ENCODE measurements around the gene FNDC3B. TPM values are rescaled to one million over a fixed set of nuclear protein-coding genes. Genes with fewer than 3 reads are reported as not detected.

Gene FNDC3B
- total and polyA plus RNA-seq, 2 donors from 2014 or later: 11.8 to 185 TPM

- Histone ChIP-seq H3K4me1 (ENCODE audit: control insufficient read depth in 2 of 3, insufficient read depth in 2 of 3, low read depth in 1 of 3, low read length in 3 of 3) (peaks cover 0 to 12% (median 5%) of the 10 kb centered on the region in 3 donors), H3K27ac (ENCODE audit: low read depth in 2 of 2, low read length in 2 of 2) (no peak overlapping the region), H3K4me3 (ENCODE audit: low read length in 3 of 3) (no peak overlapping the region), H3K36me3 (ENCODE audit: control insufficient read depth in 2 of 3, insufficient read depth in 3 of 3, low read length in 3 of 3) (no peaks in the 10 kb centered on the region), H3K27me3 (ENCODE audit: control insufficient read depth, insufficient read depth, low read length) (no peaks in the 10 kb centered on the region), H3K9me3 (ENCODE audit: control insufficient read depth in 2 of 3, insufficient read depth in 1 of 3, low read length in 3 of 3) (no peaks in the 10 kb centered on the region), H3K9ac (ENCODE audit: low read length in 3 of 3) (no peak overlapping the region)
- intact Hi-C loops (cut with DNase I): no loop called here
- DNase-seq: no peak
- TF ChIP-seq CTCF (IDR thresholded peaks at IDR 0.05; ENCODE audit: borderline replicate concordance, extremely low read depth, insufficient read depth): no peak
- FAIRE-seq: no peak
Measured at GRCh38 chr3:172203522-172204258, 164.3 kb downstream of the FNDC3B start.

GRCh38 chr3:172204716-172205115, 165.3 kb downstream of the FNDC3B start:
- Histone ChIP-seq H3K36me3 (ENCODE audit: control insufficient read depth in 2 of 3, insufficient read depth in 3 of 3, low read length in 3 of 3) (no peaks in the 10 kb centered on the region), H3K9ac (ENCODE audit: low read length in 3 of 3) (no peak overlapping the region), H3K9me3 (ENCODE audit: control insufficient read depth in 2 of 3, insufficient read depth in 1 of 3, low read length in 3 of 3) (no peaks in the 10 kb centered on the region), H3K4me3 (ENCODE audit: low read length in 3 of 3) (no peak overlapping the region), H3K27me3 (ENCODE audit: control insufficient read depth, insufficient read depth, low read length) (no peaks in the 10 kb centered on the region), H3K4me1 (ENCODE audit: control insufficient read depth in 2 of 3, insufficient read depth in 2 of 3, low read depth in 1 of 3, low read length in 3 of 3) (peaks cover 0 to 12% (median 8%) of the 10 kb centered on the region in 3 donors), H3K27ac (ENCODE audit: low read depth in 2 of 2, low read length in 2 of 2) (no peak overlapping the region)
- no peak for DNase-seq
- no peak for FAIRE-seq
- no peak for TF ChIP-seq CTCF (IDR thresholded peaks at IDR 0.05; ENCODE audit: borderline replicate concordance, extremely low read depth, insufficient read depth)
- intact Hi-C loops (cut with DNase I): no loop called here

- TF ChIP-seq CTCF (IDR thresholded peaks at IDR 0.05; ENCODE audit: borderline replicate concordance, extremely low read depth, insufficient read depth): no peak
- Histone ChIP-seq H3K27me3 (ENCODE audit: control insufficient read depth, insufficient read depth, low read length) (no peaks in the 10 kb centered on the region), H3K9ac (ENCODE audit: low read length in 3 of 3) (no peak overlapping the region), H3K27ac (ENCODE audit: low read depth in 2 of 2, low read length in 2 of 2) (peak overlapping the region in 1 of 2 donors; percentile 58), H3K4me3 (ENCODE audit: low read length in 3 of 3) (no peak overlapping the region), H3K4me1 (ENCODE audit: control insufficient read depth in 2 of 3, insufficient read depth in 2 of 3, low read depth in 1 of 3, low read length in 3 of 3) (peaks cover 0 to 10% (median 5%) of the 10 kb centered on the region in 3 donors), H3K9me3 (ENCODE audit: control insufficient read depth in 2 of 3, insufficient read depth in 1 of 3, low read length in 3 of 3) (no peaks in the 10 kb centered on the region), H3K36me3 (ENCODE audit: control insufficient read depth in 2 of 3, insufficient read depth in 3 of 3, low read length in 3 of 3) (no peaks in the 10 kb centered on the region)
- intact Hi-C loops (cut with DNase I): no loop called here
- FAIRE-seq (no peak), DNase-seq (peak in 1 of 5 donors; percentile 68)
Measured at GRCh38 chr3:172208586-172209332, 169.4 kb downstream of the FNDC3B start.
